Gastroesophageal sphincter (tissue), 3 donors: ENCODE results near the gene POLR3F.
"Not testable (repeated sequence)": the region's sequence is repeated elsewhere in the genome, so short reads cannot be mapped to it uniquely, and the experiment has no call there.

Source experiments
- CTCF ChIP-seq, 4 experiments: fragments of 200-600 bp in 2 of 4; fragments of 450-650 bp in 2 of 4; sonication (generic) in 1 of 4; IDR thresholded peaks; one replicate each; pipeline ENCODE4 v1.5.1; 2017 to 2019; ENCODE audit warnings: antibody characterized with exemption in 4 of 4, mild to moderate bottlenecking in 2 of 4, moderate library complexity in 2 of 4
- EP300 ChIP-seq: sonication (generic); formaldehyde crosslinking; IDR thresholded peaks from one replicate; pipeline ENCODE4 v1.6.1; 2017; ENCODE audit warnings: antibody characterized with exemption, mild to moderate bottlenecking
- POLR2A ChIP-seq, 2 donors: fragments of 450-650 bp; IDR thresholded peaks; one replicate each; pipeline ENCODE4 v1.6.1; 2017; ENCODE audit warnings: antibody characterized with exemption in 2 of 2, mild to moderate bottlenecking in 2 of 2, moderate library complexity in 1 of 2
- POLR2AphosphoS5 ChIP-seq: sonication (generic); formaldehyde crosslinking; IDR thresholded peaks from one replicate; pipeline ENCODE4 v1.6.1; 2017; ENCODE audit warnings: antibody characterized with exemption

- TF ChIP-seq POLR2A (IDR thresholded peaks at IDR 0.05); CTCF (IDR thresholded peaks at IDR 0.05); POLR2AphosphoS5; EP300: not testable (repeated sequence)
These were observed 54.9 kb downstream of the POLR3F start for GRCh38 chr20:18522066-18522465.
